Superior temporal gyrus (tissue), 1 donor: ENCODE measurements around the gene SH3BGRL.
"Not testable (repeated sequence)": the region's sequence is repeated elsewhere in the genome, so short reads cannot be mapped to it uniquely, and the experiment has no call there.

Experiments
- DNase-seq: peaks from one replicate; pipeline ENCODE4 v3.0.0-alpha.2; 2016; ENCODE audit errors: extremely low spot score

SH3BGRL gene

DNA sequence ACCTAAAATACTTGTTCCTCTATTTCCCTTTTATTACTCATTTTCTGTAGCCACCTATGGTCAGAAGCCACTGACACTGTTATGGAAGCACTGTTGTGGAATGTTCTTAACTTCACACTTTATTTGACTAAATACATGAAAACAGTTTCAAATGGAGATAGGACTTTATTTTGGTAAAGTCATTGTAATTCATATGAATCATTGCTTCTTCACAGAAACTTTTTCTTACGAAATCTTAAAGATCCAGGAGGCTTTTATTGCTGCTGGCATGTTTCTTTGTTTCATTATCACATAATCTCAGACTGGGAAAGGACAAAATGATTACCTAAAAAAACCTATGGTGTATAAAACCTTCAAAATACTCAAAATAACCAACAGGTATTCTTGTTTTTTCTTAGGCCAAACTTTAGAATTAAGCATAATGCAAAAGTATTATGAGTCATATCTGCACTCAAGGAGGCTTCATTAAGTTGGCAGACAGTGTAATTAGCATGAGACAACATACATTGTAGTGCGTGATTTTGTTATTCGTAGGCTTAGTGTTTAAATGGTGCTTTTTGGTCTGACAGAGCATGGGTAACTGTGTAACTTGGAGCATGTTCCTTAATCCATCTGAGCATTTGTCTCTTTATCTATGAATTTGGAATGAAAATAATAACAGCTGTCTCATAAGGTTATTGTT lies 58.0 kb downstream of the SH3BGRL start:
- DNase-seq: no peak

DNA sequence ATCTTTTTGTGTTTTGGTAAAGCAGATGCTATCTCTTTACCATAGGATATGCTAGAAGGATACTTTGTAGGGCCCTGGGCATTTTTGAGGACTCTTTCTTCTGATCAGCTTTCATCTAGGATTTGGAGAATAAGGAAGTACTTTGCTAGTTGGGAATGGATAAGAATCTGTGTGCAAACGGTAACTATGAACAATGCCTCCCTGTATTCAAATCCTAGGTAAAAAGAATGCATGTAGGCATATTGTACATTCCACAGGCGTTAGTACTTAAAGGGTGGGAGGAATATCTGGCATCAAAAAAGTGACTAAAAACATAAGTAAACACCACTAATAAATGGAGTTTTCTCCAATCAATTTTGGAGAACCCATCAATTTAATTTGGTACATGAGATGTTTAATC lies 59.7 kb downstream of the SH3BGRL start:
- DNase-seq: no peak

DNA sequence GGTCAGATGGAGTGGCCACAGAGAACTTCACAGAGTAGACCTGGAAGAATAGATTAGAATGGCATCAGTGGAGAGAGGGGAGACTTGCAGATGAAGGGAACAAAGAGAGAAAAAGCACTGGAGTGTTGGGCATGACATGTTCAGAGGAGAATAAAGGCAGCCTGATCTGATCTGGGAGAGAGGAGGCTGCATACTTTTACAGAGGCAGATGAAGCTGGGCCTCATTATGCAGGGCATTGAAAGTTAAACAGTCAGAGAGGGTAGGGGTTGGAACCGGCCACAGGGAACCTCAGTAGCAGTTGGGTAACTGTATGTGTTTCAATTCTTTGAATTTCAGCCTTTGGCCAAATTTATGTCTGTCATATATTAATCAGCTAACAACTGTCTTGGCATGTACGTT lies 61.2 kb downstream of the SH3BGRL start:
- DNase-seq: no peak

DNA sequence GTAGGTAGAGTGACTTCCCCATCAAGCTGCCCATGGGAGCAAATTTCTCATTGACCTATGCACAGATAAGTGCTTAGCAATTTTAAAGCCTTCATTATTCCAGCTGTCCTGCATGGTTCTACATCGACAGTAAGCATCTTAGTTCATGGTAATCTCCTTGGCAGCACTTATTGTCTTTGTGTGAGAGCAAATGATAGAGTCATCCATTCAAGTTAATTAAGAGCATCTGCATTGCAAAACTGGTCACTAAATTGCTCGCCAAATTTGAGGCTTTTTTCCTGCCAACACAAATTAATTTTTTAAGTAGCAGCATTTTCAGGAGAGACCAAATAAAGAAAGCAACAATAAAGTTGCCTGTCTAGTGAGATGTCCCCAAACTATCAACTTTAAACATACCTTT lies 76.7 kb downstream of the SH3BGRL start:
- no peak for DNase-seq

DNA sequence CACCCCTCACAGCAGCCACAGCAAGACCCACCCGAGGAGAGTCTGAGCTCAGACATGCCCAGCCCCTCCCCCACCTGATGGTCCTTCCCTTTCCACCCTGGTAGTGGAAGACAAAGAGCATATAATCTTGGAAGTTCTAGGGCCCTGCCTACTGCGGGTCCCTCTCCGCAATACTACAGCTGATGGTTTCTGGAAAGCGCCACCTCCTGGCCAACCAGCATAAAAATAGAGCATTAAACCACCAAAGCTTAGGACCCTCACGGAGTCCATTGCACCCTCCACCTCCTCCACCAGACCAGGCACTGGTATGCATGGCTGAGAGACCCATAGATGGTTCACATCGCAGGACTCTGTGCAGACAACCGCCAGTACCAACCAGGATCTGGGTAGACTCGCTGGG lies 78.2 kb downstream of the SH3BGRL start:
- DNase-seq: no peak

DNA sequence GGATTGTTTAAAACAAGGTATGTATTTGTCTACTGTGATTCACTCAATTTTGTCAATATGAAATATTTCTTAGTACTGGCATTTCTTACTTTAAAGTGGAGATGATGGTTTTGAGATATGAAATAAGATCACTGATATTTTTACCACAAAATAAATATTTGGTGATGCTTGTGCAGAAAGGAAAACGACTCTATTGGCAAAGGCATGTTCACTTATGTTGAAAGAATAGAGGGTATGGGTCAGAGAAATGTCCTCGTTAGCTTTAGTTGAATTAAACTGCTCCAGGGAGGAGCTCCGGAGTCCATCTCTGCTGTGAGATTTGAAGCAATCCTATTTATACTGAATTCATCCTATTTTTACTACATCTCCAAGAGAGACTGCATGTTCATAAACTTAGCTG lies 84.2 kb downstream of the SH3BGRL start:
- no peak for DNase-seq

DNA sequence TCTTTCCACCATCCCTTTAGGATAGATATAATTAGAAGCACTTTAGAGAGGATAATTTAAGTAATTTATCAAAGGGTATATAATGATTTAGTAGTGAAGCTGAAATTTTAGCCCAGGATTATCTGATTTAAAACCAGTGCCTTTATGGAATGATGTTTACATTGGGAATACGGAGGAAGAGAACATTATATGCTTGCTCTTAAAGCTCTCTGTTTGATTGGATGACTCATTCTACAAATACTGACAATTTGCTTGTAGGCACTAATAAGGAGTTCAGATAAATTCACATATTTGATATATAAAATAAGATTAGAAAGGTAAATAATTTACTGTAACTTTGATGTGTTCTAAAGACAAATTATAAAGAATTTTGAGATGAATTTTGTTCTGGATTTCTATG lies 84.7 kb downstream of the SH3BGRL start:
- DNase-seq: no peak

DNA sequence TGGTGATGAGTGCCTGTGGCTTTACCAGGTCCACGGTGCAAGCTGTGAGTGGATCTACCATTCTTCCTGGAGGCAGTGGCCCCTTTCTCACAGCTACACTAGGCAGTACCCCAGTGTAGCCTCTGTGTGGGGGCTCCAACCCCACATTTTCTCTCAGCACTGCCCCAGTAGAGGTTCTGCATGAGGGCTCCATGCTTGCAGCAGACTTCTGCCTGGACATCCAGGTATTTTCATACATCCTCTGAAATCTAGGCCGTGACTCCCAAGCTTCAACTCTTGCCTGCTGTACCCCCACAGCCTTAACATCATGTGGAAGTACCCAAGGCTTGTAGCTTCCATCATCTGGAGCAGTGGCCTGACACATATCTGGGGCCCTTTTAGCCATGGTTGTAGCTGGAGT lies 90.1 kb downstream of the SH3BGRL start:
- no peak for DNase-seq

DNA sequence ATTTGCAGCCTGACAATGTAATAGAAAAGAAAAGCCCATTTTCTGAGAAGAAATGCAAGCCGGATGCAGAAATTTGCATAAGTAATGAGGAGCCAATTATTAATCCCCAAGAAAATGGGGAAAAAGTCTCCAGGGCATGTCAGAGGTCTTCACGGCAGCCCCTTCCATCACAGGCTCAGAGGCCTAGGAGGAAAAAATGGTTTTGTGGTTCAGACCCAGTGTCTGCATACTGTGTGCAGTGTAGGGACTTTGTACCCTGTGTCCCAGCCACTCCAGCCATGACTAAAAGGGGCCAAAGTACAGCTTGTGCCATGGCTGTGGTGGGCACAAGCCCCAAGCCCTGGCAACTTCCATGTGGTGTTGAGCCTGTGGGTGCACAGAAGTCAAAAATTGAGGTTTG lies 92.2 kb downstream of the SH3BGRL start:
- no peak for DNase-seq

DNA sequence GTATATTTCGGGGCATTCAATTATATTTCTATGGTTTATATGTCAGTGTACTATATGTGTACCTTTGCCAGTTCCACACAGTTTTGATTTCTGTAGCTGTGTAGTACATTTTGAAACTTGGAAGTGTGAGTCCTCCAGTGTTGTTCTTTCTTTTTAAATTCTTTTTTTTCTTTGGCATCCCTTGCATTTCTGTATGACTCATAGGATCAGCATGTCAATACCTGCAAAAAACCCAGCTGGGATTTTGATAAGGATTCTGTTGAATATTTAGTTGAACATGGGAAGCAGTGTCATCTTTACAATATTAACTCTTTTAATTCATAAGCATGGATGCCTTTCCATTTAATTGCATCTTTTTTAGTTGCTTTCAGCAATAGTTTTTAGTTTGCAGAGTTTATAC lies 100.0 kb downstream of the SH3BGRL start:
- DNase-seq: no peak

DNA sequence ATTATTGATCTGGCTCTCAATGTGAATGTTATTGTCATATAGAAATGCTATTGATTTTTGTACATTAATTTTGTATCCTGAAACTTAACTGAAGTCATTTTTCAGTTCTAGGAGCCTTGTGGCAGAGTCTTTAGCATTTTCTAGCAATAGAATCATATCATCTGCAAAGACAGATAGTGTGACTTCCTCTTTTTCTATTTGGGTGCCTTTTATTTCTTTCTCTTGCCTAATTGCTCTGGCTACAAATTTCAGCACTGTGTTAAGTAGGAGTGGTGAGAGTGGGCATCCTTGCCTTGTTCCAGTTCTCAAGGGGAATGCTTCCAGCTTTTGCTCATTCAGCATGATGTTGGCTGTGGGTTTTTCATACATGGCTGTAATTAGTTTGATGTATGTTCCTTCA lies 102.7 kb downstream of the SH3BGRL start:
- no peak for DNase-seq

DNA sequence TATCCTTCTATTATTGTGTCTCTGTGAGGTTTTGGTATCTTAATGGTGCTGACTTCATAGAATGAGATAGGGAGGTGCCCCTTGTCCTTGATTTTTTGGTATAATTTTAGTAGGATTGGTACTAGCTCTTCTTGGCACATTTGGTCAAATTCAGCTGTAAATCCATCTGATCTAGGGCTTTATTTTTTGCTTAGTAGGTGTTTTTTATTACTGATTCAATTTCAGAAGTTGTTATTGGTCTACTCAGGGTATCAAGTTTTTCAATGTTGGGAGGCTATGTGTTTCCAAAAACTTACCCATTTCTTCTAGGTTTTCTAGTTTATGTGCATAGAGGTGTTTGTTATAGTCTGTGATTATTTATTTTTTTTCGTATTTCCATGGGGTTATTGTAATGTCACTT lies 103.3 kb downstream of the SH3BGRL start:
- DNase-seq: no peak

DNA sequence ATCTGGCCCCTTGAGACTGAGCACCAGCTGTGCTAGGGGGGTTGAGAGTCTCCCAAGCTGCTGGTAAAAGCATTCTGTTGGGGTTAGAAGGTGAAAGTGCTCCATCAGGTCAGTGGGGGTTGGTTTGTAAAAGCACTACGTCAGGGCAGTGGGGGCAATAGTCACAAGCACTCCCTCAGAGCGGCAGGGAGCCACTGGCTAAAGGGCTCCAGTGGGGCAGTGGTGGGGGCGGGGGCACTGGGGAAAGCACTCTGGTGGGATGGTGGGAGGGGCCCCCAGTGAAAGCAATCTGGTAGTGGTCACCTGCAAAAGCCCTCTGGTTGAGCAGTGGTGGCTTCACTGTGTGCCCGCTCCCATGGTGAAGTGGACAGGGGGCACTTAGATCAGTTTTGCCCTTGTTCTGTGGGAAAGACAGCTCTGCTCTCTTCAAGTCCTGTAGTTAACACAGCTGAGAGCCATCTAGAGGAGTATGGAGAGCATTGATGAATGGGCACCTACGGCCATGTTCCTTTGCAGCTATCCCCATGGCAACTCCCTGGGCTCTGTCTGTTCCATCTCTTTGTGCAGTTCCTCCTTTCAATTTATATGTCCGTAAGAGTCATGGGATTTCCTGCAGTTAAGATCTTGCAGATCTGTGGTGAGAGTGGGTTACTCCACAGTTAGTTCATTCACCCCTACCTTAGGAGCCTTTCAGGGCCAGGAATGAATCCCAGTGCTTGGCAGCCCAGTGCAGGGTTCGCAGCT lies 106.4 kb downstream of the SH3BGRL start:
- DNase-seq: no peak

DNA sequence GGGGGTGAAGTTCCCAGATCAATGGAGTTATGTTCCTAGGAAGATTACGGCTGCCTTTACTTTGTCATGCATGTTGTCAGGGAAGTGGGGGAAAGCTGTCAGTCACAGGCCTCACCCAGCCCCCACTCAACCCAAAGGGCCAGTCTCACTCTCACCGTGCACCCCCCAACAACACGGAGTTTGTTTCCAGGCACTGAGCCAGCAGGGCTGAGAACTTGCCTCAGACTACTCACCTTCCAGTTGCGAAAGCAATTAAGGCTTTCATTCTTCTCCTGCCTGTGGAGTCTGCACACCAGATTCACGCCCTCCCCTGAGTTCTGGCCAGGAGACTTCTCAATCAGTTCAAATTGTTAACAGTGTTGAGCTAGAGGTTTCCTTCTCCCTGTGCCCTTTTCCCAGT lies 114.3 kb downstream of the SH3BGRL start:
- no peak for DNase-seq

DNA sequence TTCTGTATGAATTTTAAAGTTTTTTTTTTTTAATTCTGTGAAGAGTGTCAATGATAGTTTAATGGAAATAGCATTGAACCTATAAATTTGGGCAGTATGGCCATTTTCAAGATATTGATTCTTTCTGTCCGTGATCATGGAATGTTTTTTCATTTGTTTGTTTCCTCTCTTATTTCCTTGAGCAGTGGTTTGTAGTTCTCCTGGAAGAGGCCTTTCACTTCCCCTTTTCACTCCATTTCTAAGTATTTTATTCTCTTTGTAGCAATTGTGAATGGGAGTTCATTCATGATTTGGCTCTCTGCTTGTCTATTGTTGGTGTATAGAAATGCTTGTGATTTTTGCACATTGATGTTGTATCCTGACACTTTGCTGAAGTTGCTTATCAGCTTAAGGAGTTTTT lies 129.8 kb downstream of the SH3BGRL start:
- not testable (repeated sequence) for DNase-seq

DNA sequence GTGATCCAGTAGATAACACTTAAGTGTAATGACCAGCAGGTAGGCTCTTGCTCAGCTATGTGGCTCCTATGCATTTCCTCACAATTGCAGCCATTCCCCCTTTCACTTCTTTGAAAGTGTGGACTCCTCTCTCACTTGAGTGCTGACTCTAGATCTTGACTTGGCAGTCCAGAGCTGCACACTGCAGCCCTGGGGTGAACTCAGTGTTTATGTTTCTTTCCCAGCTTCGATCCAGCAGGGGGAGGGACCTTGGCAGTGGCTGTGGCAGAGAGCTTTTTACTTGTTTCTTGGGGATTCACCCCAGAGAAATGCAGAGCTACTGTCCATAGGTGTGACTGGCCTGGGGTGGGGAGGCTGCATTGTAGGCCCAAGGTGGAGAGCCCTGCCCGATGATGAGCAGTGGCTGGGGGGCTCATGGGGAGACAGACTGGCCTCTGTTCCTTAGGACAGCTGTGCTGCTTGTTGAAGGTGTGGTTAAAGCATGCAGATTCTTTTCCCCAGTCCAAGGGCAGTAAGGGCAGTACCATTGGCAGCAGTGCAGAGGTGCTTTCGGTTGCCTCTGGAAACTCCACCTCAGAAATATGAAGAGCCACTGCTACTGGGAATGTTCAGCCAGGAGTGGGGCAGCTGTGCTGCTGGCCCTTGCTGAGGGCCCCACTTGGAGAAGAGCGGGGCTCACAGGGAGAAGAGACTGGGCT lies 134.7 kb downstream of the SH3BGRL start:
- DNase-seq: no peak

DNA sequence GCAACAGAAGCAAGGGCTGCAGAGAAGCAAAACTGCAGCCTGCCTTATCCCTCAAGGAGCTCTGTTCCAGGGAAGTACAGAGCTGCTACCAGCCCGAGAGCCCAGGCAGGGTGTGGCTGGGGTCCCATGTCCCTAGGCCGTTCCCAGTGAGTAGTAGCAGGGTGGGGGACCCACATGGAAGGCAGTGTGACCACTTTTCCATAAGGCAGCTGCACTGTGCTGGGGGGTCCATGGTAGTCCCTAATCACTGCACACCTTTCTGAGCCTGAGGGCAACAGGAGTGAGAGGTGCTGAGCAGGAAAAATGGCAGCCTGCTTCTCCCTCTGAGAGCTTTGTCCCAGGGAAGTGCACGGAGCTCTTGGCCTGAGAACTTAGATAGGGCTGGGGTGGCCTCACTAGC lies 135.9 kb downstream of the SH3BGRL start:
- no peak for DNase-seq

DNA sequence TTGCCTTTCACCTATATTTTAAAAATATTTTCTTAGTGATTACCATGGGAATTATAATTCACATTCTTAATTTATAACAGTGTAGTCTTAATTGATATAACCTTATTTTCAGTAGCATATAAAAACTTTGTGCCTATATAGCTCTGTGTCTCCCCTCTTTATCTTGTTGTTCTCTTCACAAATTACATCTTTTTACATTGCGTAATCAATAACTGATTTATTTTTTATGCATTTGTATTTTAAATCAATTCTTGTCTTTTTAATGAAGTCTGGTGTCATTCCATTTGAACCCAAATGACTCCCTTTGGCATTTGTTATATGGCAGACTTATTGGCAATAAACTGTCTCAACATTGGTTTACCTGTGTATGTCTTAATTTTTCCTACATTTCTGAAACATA lies 137.0 kb downstream of the SH3BGRL start:
- no peak for DNase-seq

DNA sequence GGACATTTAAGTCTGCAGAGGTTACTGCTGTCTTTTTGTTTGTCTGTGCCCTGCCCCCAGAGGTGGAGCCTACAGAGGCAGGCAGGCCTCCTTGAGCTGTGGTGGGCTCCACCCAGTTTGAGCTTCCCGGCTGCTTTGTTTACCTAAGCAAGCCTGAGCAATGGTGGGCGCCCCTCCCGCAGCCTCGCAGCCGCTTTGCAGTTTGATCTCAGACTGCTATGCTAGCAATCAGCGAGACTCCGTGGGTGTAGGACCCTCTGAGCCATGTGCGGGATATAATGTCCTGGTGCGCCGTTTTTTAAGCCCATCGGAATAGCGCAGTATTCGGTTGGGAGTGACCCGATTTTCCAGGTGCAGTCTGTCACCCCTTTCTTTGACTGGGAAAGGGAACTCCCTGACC lies 143.4 kb downstream of the SH3BGRL start:
- not testable (repeated sequence) for DNase-seq
